HCT116 (cell line): ENCODE data around the gene R3HDM4. TPM values are rescaled to one million over a fixed set of nuclear protein-coding genes. Genes with fewer than 3 reads are reported as not detected.

Experiments used
- ATAC-seq: fragments of 200-7000 bp; cut with Tn5 transposase; 2 replicates; pipeline ENCODE4 v1.9.1; 2020; ENCODE audit warnings: mild to moderate bottlenecking, moderate library complexity
- Bru-seq: library from RNA; stranded (reverse); fragments of 400-500 nt; gene quantifications from one replicate; lab custom pipeline; 2021; lab: Mats Ljungman, UMichigan
- BruChase-seq, 2 experiments: library from RNA; stranded (reverse); fragments of 400-500 nt; gene quantifications; one replicate each; lab custom pipeline; 2021; lab: Mats Ljungman, UMichigan
- BruUV-seq: library from RNA; stranded (reverse); fragments of 400-500 nt; replicated peaks from 2 replicates; lab custom pipeline; 2021; lab: Mats Ljungman, UMichigan
- CTCF ChIA-PET: fragments of 300-600 bp; sonication (Branson Sonifier 250); formaldehyde crosslinking; loops from one replicate; lab custom pipeline; 2021; ENCODE audit warnings: antibody characterized with exemption; lab: Charles Lee
- POLR2A ChIA-PET: fragments of 300-600, 350-600 bp; sonication (Branson Sonifier 250); formaldehyde crosslinking; loops from one replicate; lab custom pipeline; 2021; ENCODE audit warnings: antibody characterized with exemption; lab: Charles Lee
- RAD21 ChIA-PET, 2 experiments: fragments of 300-600 bp; sonication (Branson Sonifier 250); formaldehyde crosslinking; loops; one replicate each; lab custom pipeline; 2023; ENCODE audit warnings: low total read pairs in 2 of 2; ENCODE audit not compliant: uncharacterized antibody in 2 of 2, unreplicated experiment in 2 of 2, low non-redundant PET in 1 of 2; lab: Charles Lee
- DNase-seq: peaks from one replicate; pipeline ENCODE4 v3.0.0-alpha.2; 2010; ENCODE audit warnings: low read depth, low spot score
- H2AFZ ChIP-seq: fragments of 200-600 bp; shearing (Covaris generic), sonication (generic); 2 replicates; pipeline ENCODE4 v1.6.1; 2017; ENCODE audit warnings: low read depth, mixed run types, mixed read lengths, antibody characterized with exemption, low read length; ENCODE audit not compliant: poor library complexity, severe bottlenecking
- H3K27ac ChIP-seq: 2 replicates; pipeline ENCODE4 v1.5.1; 2012; ENCODE audit warnings: low read depth, low read length
- H3K27me3 ChIP-seq: fragments of 200-600 bp; sonication (generic); 2 replicates; pipeline ENCODE4 v1.6.1; 2016; ENCODE audit warnings: mixed run types, low read length, mixed read lengths; ENCODE audit not compliant: insufficient read depth
- H3K36me3 ChIP-seq, 2 experiments: fragments of 200-500 bp in 1 of 2; fragments of 200-600 bp in 1 of 2; sonication (Bioruptor generic) in 1 of 2; sonication (generic) in 1 of 2; 2 replicates each; pipeline versions ENCODE4 v1.5.1 to v1.6.1; 2014 to 2016; ENCODE audit warnings: low read length in 2 of 2, inconsistent platforms in 1 of 2, mixed read lengths in 1 of 2, mixed run types in 1 of 2; ENCODE audit not compliant: insufficient read depth in 2 of 2, control insufficient read depth in 1 of 2
- H3K4me1 ChIP-seq, 2 experiments: fragments of 200-600 bp in 1 of 2; sonication (generic) in 1 of 2; 2 replicates each; pipeline versions ENCODE4 v1.5.1 to v1.6.1; 2012 to 2017; ENCODE audit warnings: low read length in 2 of 2, inconsistent platforms in 1 of 2, mild to moderate bottlenecking in 1 of 2, mixed read lengths in 1 of 2, mixed run types in 1 of 2, moderate library complexity in 1 of 2; ENCODE audit not compliant: insufficient read depth in 2 of 2, control insufficient read depth in 1 of 2
- H3K4me2 ChIP-seq: fragments of 200-600 bp; sonication (generic); 2 replicates; pipeline ENCODE4 v1.6.1; 2017; ENCODE audit warnings: mixed run types, low read length, mixed read lengths
- H3K4me3 ChIP-seq, 2 experiments: fragments of 200-600 bp in 1 of 2; sonication (generic) in 1 of 2; replicated peaks in 1 of 2; 2 replicates each; pipeline ENCODE4 v1.5.1; 2011 to 2016; ENCODE audit warnings: low read length in 2 of 2, control low read depth in 1 of 2, low read depth in 1 of 2, mild to moderate bottlenecking in 1 of 2, mixed read lengths in 1 of 2, mixed run types in 1 of 2
- H3K79me2 ChIP-seq: fragments of 200-600 bp; sonication (generic); 2 replicates; pipeline ENCODE4 v1.6.1; 2017; ENCODE audit warnings: mild to moderate bottlenecking, mixed run types, low read length, moderate library complexity, mixed read lengths; ENCODE audit not compliant: insufficient read depth
- H3K9ac ChIP-seq: fragments of 200-600 bp; sonication (generic); 2 replicates; pipeline ENCODE4 v1.6.1; 2016; ENCODE audit warnings: low read length, mixed read lengths
- H3K9me2 ChIP-seq: fragments of 200-600 bp; sonication (generic), shearing (Covaris generic); 2 replicates; pipeline ENCODE4 v1.6.1; 2017; ENCODE audit warnings: mixed run types, mild to moderate bottlenecking, moderate library complexity; ENCODE audit not compliant: insufficient read depth
- H3K9me3 ChIP-seq, 2 experiments: fragments of 200-500 bp in 1 of 2; fragments of 200-600 bp in 1 of 2; sonication (Bioruptor generic) in 1 of 2; sonication (generic) in 1 of 2; 2 replicates each; pipeline ENCODE4 v1.6.1; 2014 to 2017; ENCODE audit warnings: low read length in 2 of 2, mixed read lengths in 2 of 2, inconsistent platforms in 1 of 2, low read depth in 1 of 2, mild to moderate bottlenecking in 1 of 2, mixed run types in 1 of 2, moderate library complexity in 1 of 2; ENCODE audit not compliant: control insufficient read depth in 1 of 2, insufficient read depth in 1 of 2
- H4K20me1 ChIP-seq: fragments of 200-600 bp; sonication (generic), shearing (Covaris generic); 2 replicates; pipeline ENCODE4 v1.6.1; 2017; ENCODE audit warnings: mixed run types, mild to moderate bottlenecking, moderate library complexity; ENCODE audit not compliant: insufficient read depth
- FOSL1 ChIP-seq: IDR thresholded peaks from 2 replicates; pipeline ENCODE4 v1.6.1; 2012; ENCODE audit warnings: low read depth
- JUND ChIP-seq: IDR thresholded peaks from 2 replicates; pipeline ENCODE4 v1.6.1; 2012
- POLR2A ChIP-seq: IDR thresholded peaks from 2 replicates; pipeline ENCODE4 v1.7.0; 2011; ENCODE audit warnings: borderline replicate concordance; ENCODE audit not compliant: insufficient read depth, insufficient read length; ENCODE audit errors: extremely low read depth
- POLR2AphosphoS5 ChIP-seq: IDR thresholded peaks from 2 replicates; pipeline ENCODE4 v1.6.1; 2011; ENCODE audit warnings: mild to moderate bottlenecking, low read depth, low read length, moderate library complexity
- SP1 ChIP-seq: IDR thresholded peaks from 2 replicates; pipeline ENCODE4 v1.6.1; 2012; ENCODE audit warnings: low read depth
- SRF ChIP-seq: IDR thresholded peaks from 2 replicates; pipeline ENCODE4 v1.6.1; 2012; ENCODE audit warnings: low read depth
- ZFX ChIP-seq: fragments of 450-650 bp; IDR thresholded peaks from 2 replicates; pipeline ENCODE4 v1.6.1; 2017
- intact Hi-C: fragments of 100-400 bp; cut with micrococcal nuclease; formaldehyde crosslinking; loops from 2 replicates; pipeline ENCODE4 v1.10.0; 2022
- long read RNA-seq: library from polyadenylated mRNA; unstranded; transcript quantifications from one replicate; pipeline ENCODE4 v2.0.0, GENCODE V29; 2021; ENCODE audit not compliant: unreplicated experiment
- polyA plus RNA-seq: library from polyadenylated mRNA; unstranded; fragments of >200 nt; gene quantifications from 2 replicates; pipeline ENCODE4 v1.2.1, GENCODE V29; 2012; ENCODE audit warnings: missing spikeins
- total RNA-seq: library from RNA; stranded (reverse); gene quantifications from one replicate; pipeline ENCODE4 v1.2.1, GENCODE V29; 2021; ENCODE audit not compliant: unreplicated experiment
- TF ChIP-seq, protein P1 (sequence below): IDR thresholded peaks from 2 replicates; pipeline ENCODE4 v1.6.1; 2012

Gene R3HDM4
- 92.3 TPM for total RNA-seq
- 88.5 and 90.3 TPM in 2 replicates for polyA plus RNA-seq
- Bru-seq, nascent RNA = percentile 74 among the genes with signal in this experiment
- percentile 94 among the genes with signal in this experiment for BruChase-seq, experiment 1, labeled RNA remaining after a 6-hour chase
- percentile 90 among the genes with signal in this experiment for BruChase-seq, experiment 2, labeled RNA remaining after a 2-hour chase
- long read RNA-seq, transcript R3HDM4-201 (8 exons, 1,815 nt) = major isoform, 14 of 45 reads
- long read RNA-seq, partial matches to known transcripts = 2 of 45 reads
- long read RNA-seq, other reads (novel, unspliced or antisense) = 27 of 45 reads

DNA sequence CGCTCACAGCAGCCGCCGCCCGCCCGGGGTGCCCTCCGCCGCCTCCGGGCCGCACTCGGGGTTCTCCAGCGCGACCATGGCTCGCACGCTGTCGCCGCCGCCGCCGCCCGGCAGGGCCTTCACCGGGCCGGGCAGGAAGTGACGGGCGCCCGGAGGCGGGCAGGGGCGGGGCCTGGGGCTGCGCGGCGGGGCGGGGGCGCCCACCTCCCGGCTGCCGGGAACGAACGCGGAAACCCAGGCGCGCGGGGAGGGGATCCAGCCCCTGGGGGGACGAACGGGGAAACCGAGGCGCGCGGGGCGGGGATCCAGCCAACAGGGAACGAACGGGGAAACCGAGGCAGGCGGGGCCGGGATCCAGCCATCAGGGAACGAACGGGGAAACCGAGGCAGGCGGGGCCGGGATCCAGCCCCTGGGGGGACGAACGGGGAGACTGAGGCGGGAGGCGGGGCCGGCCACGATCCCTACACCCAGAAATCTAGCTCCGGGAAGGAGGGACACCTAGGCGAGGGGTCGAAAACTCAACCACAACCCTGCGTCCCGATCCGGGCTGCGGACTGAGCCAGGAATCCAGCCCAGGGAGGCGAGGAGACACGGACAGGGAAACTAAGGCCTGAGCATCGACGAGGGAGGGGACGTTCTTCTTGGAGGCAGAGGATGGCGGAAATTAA is at the start of gene R3HDM4:
Gene R3HDM4 (minus strand): TSS at position 140 of the 669 bp plus-strand sequence. CDS start 62 bp downstream, at position 78.
- no peaks in the 10 kb centered on the region for H3K9me3 ChIP-seq
- DNase-seq = no peak
- TSS peak; percentile 74 for BruUV-seq
- peak within 1 kb of the TSS; percentile 80 for H3K27ac ChIP-seq
- RAD21 ChIA-PET = no interaction called here
- no peak within 1 kb of the TSS for H2AFZ ChIP-seq
- H3K27me3 ChIP-seq = no peaks in the 10 kb centered on the region
- H3K9ac ChIP-seq = peak within 1 kb of the TSS; percentile 88
- peak; percentile 61; the same call in 1 of the 2 replicates for TF ChIP-seq ZFX
- TF ChIP-seq JUND = no peak
- TF ChIP-seq, protein P1, sequence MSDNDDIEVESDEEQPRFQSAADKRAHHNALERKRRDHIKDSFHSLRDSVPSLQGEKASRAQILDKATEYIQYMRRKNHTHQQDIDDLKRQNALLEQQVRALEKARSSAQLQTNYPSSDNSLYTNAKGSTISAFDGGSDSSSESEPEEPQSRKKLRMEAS = no peak
- no peak for TF ChIP-seq SRF
- TF ChIP-seq SP1 = no peak
- TF ChIP-seq POLR2A = peak; percentile 42
- TF ChIP-seq FOSL1 = no peak
- peak; percentile 72 for TF ChIP-seq POLR2AphosphoS5
- TF ChIP-seq, all 23 proteins: peak for 3
- peak; percentile 57 for ATAC-seq
- Histone ChIP-seq H3K4me3 (peak within 1 kb of the TSS; percentile 78 to 81), H3K79me2 (peaks cover 33% of the 10 kb centered on the region), H3K9me2 (no peaks in the 10 kb centered on the region), H4K20me1 (peaks cover 4% of the 10 kb centered on the region; the same call in 1 of the 2 replicates), H3K4me1 (peaks cover 31 to 55% of the 10 kb centered on the region in 2 experiments), H3K4me2 (peak within 1 kb of the TSS; percentile 86), H3K36me3 (no peaks in the 10 kb centered on the region)
- POLR2A ChIA-PET = no interaction called here
- intact Hi-C loops = no loop called here
- CTCF ChIA-PET = no interaction called here
